Measurements from ENCODE around the gene TBKBP1. TPM values are rescaled to one million over a fixed set of nuclear protein-coding genes. Genes with fewer than 3 reads are reported as not detected.

TBKBP1 gene
- total and polyA plus RNA-seq, 2 donors (not counting 1 experiment from before 2014, with no cell fraction given), result 4.6 to 11.6 TPM

DNA sequence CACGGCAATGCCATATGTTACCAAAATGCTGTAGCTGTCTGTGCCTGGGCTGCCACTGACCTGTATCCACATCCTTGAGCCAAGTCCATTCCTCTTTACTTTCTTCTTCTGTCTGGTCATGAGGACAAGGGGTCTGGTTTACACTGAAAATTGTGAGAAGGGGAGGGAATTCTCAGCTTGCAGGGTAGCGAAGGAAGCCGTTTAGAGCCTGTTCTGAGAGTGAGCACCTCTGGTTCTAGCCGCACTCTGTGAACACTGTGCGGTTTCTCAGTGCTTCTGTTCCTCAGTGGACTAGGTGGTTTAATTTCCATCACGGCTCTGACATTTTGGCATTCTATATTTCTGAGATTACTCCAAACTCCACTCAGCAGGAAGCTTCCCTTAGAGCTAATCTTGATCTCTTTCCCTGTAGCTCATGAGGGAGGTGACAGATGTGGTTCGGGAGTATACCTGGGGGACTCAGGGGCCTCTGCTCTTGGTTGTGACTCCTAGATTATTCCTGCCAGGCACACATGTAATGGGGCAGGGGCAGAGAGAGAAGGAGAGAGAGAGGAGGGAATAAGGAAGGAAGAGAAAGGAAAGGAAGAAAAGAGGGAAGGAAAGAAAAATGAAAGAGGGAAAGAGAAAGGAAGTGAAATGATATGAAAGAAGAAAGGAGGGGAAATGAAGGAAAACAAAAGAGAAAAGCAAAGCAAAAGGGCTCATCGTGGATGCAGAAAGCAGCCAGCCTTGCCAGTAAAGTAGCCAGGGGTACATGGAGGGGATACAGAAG lies 24.9 kb downstream of the TBKBP1 start:
- Histone ChIP-seq H4K20me1 (ENCODE audit: control insufficient read depth, extremely low read depth, insufficient read depth, low read length) (no peaks in the 10 kb centered on the region), H3K4me3 (replicated peaks in 1 of 4; ENCODE audit: control extremely low read depth in 1 of 4, insufficient read depth in 1 of 4, low read depth in 3 of 4, low read length in 4 of 4) (no peak overlapping the region), H3K27ac (ENCODE audit: insufficient read depth, low read length) (no peak overlapping the region), H2AFZ (ENCODE audit: low read length) (no peak overlapping the region), H3K4me2 (ENCODE audit: extremely low read depth, insufficient read depth, low read length) (peak overlapping the region; percentile 45), H3K36me3 (ENCODE audit: control insufficient read depth, insufficient read depth, low read length) (no peaks in the 10 kb centered on the region), H3K4me1 (ENCODE audit: control insufficient read depth, extremely low read depth, insufficient read depth, low read length) (peaks cover 23% of the 10 kb centered on the region), H3K9me3 (ENCODE audit: control insufficient read depth, insufficient read depth, low read depth, low read length) (no peaks in the 10 kb centered on the region), H3K79me2 (ENCODE audit: control insufficient read depth, insufficient read depth, low read length) (no peaks in the 10 kb centered on the region), H3K9ac (ENCODE audit: insufficient read depth, low read length) (no peak overlapping the region), H3K27me3 (ENCODE audit: control insufficient read depth, insufficient read depth, low read length) (peaks cover 49% of the 10 kb centered on the region)
- TF ChIP-seq CTCF (conservative IDR thresholded peaks at IDR 0.05 in 1 of 2, IDR thresholded peaks at IDR 0.05 in 1 of 2; ENCODE audit: low read depth in 1 of 2, low read length in 2 of 2), result no peak
- TF ChIP-seq EZH2 (IDR thresholded peaks at IDR 0.05; ENCODE audit: low read length, missing control alignments), result no peak
- DNase-seq (ENCODE audit: low read depth in 2 of 2), result no peak

DNA sequence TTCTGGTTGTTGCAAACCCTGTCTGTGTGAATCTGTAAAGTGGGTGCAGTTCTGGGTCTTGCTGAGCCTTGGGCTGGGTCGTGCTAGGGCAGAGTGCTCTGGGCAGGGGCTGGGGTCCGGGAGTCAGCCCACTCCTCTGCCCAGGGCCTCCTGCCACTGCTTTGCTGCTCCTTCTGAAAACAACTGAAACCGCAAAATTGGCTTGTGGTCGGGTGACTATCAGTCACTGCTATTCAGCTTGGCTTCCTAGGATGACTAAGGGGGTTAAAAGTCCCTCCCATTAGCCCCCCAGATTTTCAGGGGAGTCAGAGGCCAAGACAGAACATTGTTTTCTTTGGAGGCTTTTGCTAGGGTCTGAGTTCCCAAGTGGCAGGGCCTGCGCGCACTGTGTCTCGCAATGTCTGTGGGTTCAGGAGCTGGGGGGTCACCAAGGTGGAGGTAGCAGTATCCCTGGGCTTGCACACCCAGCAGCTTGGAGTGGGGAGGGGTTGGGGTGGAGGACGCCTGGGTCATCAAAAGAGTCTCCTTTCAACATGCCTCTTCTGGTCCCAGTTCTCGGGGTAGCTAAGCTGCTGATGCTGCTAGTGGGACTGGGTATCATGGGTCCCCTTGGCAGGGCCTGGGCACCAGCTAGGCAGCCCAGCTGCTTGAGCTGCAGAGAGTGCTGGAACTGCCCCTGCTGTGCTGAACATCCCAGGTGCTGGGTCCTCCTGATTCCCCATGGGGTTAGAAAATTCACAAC lies 25.6 kb downstream of the TBKBP1 start:
- H3K36me3 ChIP-seq (ENCODE audit: control insufficient read depth, insufficient read depth, low read length), result no peaks in the 10 kb centered on the region
- H3K4me3 ChIP-seq (replicated peaks in 1 of 4; ENCODE audit: control extremely low read depth in 1 of 4, insufficient read depth in 1 of 4, low read depth in 3 of 4, low read length in 4 of 4), result no peak overlapping the region
- H3K4me1 ChIP-seq (ENCODE audit: control insufficient read depth, extremely low read depth, insufficient read depth, low read length), result peaks cover 23% of the 10 kb centered on the region
- H3K9me3 ChIP-seq (ENCODE audit: control insufficient read depth, insufficient read depth, low read depth, low read length), result no peaks in the 10 kb centered on the region
- no peaks in the 10 kb centered on the region for H3K79me2 ChIP-seq (ENCODE audit: control insufficient read depth, insufficient read depth, low read length)
- H3K4me2 ChIP-seq (ENCODE audit: extremely low read depth, insufficient read depth, low read length), result peak overlapping the region; percentile 45
- DNase-seq (ENCODE audit: low read depth in 2 of 2), result peak; percentile 57 to 83
- peaks cover 51% of the 10 kb centered on the region for H3K27me3 ChIP-seq (ENCODE audit: control insufficient read depth, insufficient read depth, low read length)
- H2AFZ ChIP-seq (ENCODE audit: low read length), result no peak overlapping the region
- no peaks in the 10 kb centered on the region for H4K20me1 ChIP-seq (ENCODE audit: control insufficient read depth, extremely low read depth, insufficient read depth, low read length)
- no peak overlapping the region for H3K9ac ChIP-seq (ENCODE audit: insufficient read depth, low read length)
- TF ChIP-seq EZH2 (IDR thresholded peaks at IDR 0.05; ENCODE audit: low read length, missing control alignments) (no peak), CTCF (conservative IDR thresholded peaks at IDR 0.05 in 1 of 2, IDR thresholded peaks at IDR 0.05 in 1 of 2; ENCODE audit: low read depth in 1 of 2, low read length in 2 of 2) (no peak)
- H3K27ac ChIP-seq (ENCODE audit: insufficient read depth, low read length), result no peak overlapping the region

DNA sequence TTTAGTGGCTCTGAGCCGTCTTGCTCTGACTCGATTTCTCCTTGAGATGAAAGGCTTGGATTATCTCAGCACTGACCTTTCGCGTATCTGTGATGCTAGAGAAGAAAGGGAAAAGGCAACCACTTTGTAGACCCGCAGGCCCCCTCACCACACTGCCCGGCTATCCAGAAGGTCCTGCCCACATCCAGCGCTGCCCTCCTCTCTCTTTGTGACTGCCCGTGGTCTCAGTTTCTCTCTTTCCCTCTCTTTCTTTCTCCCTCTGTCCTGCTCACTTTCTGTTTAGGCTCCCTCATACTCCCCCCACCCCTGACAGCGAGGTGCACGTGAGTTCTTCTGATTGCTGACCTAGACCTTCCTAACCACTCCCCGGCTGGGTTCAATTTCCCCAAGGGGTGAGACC lies 26.2 kb downstream of the TBKBP1 start:
- no peak for DNase-seq (ENCODE audit: low read depth in 2 of 2)
- H3K27ac ChIP-seq (ENCODE audit: insufficient read depth, low read length), result no peak overlapping the region
- peaks cover 23% of the 10 kb centered on the region for H3K4me1 ChIP-seq (ENCODE audit: control insufficient read depth, extremely low read depth, insufficient read depth, low read length)
- no peak overlapping the region for H3K4me2 ChIP-seq (ENCODE audit: extremely low read depth, insufficient read depth, low read length)
- peaks cover 49% of the 10 kb centered on the region for H3K27me3 ChIP-seq (ENCODE audit: control insufficient read depth, insufficient read depth, low read length)
- H2AFZ ChIP-seq (ENCODE audit: low read length), result no peak overlapping the region
- H3K79me2 ChIP-seq (ENCODE audit: control insufficient read depth, insufficient read depth, low read length), result no peaks in the 10 kb centered on the region
- TF ChIP-seq EZH2 (IDR thresholded peaks at IDR 0.05; ENCODE audit: low read length, missing control alignments), result no peak
- TF ChIP-seq CTCF (conservative IDR thresholded peaks at IDR 0.05 in 1 of 2, IDR thresholded peaks at IDR 0.05 in 1 of 2; ENCODE audit: low read depth in 1 of 2, low read length in 2 of 2), result no peak
- H3K9me3 ChIP-seq (ENCODE audit: control insufficient read depth, insufficient read depth, low read depth, low read length), result no peaks in the 10 kb centered on the region
- H3K36me3 ChIP-seq (ENCODE audit: control insufficient read depth, insufficient read depth, low read length), result no peaks in the 10 kb centered on the region
- no peak overlapping the region for H3K9ac ChIP-seq (ENCODE audit: insufficient read depth, low read length)
- H4K20me1 ChIP-seq (ENCODE audit: control insufficient read depth, extremely low read depth, insufficient read depth, low read length), result no peaks in the 10 kb centered on the region
- no peak overlapping the region for H3K4me3 ChIP-seq (replicated peaks in 1 of 4; ENCODE audit: control extremely low read depth in 1 of 4, insufficient read depth in 1 of 4, low read depth in 3 of 4, low read length in 4 of 4)

Data from fibroblast of lung (primary cell).